Thymus (tissue), 14 donors: ENCODE data around the gene SSBP2. TPM values are rescaled to one million over a fixed set of nuclear protein-coding genes. Genes with fewer than 3 reads are reported as not detected.
A peak's percentile ranks its signal among the peaks of the same experiment; 100 is the strongest.

ENCODE experiments used
- DNase-seq, 9 donors: peaks; one replicate each; pipeline ENCODE4 v3.0.0-alpha.2; 2013; ENCODE audit warnings: low spot score in 9 of 9, low read depth in 6 of 9, missing footprints in 1 of 9
- H3K27ac ChIP-seq, 2 donors: one replicate each; pipeline ENCODE4 v1.5.1; 2013; ENCODE audit warnings: control low read depth in 1 of 2, low read depth in 1 of 2, low read length in 1 of 2, mild to moderate bottlenecking in 1 of 2, moderate library complexity in 1 of 2
- H3K27me3 ChIP-seq, 2 donors: one replicate each; pipeline ENCODE4 v1.5.1; 2013; ENCODE audit warnings: low read length in 1 of 2; ENCODE audit not compliant: control insufficient read depth in 2 of 2, insufficient read depth in 1 of 2
- H3K36me3 ChIP-seq, 2 donors: one replicate each; pipeline ENCODE4 v1.5.1; 2013; ENCODE audit warnings: low read length in 1 of 2, mild to moderate bottlenecking in 1 of 2, moderate library complexity in 1 of 2; ENCODE audit not compliant: control insufficient read depth in 2 of 2, insufficient read depth in 2 of 2
- H3K4me1 ChIP-seq, 2 donors: one replicate each; pipeline ENCODE4 v1.5.1; 2013; ENCODE audit warnings: low read length in 2 of 2; ENCODE audit not compliant: control insufficient read depth in 2 of 2, insufficient read depth in 2 of 2
- H3K4me3 ChIP-seq, 2 donors: one replicate each; pipeline ENCODE4 v1.5.1; 2013; ENCODE audit warnings: low read length in 2 of 2, control low read depth in 1 of 2, mild to moderate bottlenecking in 1 of 2
- H3K9me3 ChIP-seq, 2 donors: one replicate each; pipeline ENCODE4 v1.5.1; 2013; ENCODE audit warnings: low read length in 1 of 2, mild to moderate bottlenecking in 1 of 2; ENCODE audit not compliant: control insufficient read depth in 2 of 2, insufficient read depth in 1 of 2
- WGBS: extraction: QIAGEN DNeasy Blood & Tissue Kit; methylation state at CpG from one replicate; pipeline ENCODE4 v1.1.7; 2013; 5-methylcytosine and 5-hydroxymethylcytosine counted together
- long read RNA-seq, 10 donors: transcript quantifications; one replicate each; lab custom pipeline, GENCODE V29; 2026
- polyA plus RNA-seq: library from polyadenylated mRNA; stranded (reverse); fragments of 200-250 nt; gene quantifications from one replicate; pipeline ENCODE4 v1.2.3, GENCODE V29; 2013
- total RNA-seq: library from RNA; stranded (reverse); fragments of 120-200 nt; gene quantifications from one replicate; pipeline ENCODE4 v1.2.4, GENCODE V29; 2013
- donor health status: healthy.

SSBP2 gene
- total RNA-seq: 125 TPM
- 61.1 TPM for polyA plus RNA-seq
- long read RNA-seq, donor 1, full-length matches to known transcripts: 6 of 6 reads
- long read RNA-seq, donor 1, partial matches to known transcripts: 0 of 6 reads
- long read RNA-seq, donor 1, other reads (novel, unspliced or antisense): 0 of 6 reads
- long read RNA-seq, donor 2: 0 reads
- long read RNA-seq, donor 3, full-length matches to known transcripts: 71 of 116 reads
- long read RNA-seq, donor 3, partial matches to known transcripts: 40 of 116 reads
- long read RNA-seq, donor 3, other reads (novel, unspliced or antisense): 5 of 116 reads
- long read RNA-seq, donor 4, full-length matches to known transcripts: 19 of 24 reads
- long read RNA-seq, donor 4, partial matches to known transcripts: 5 of 24 reads
- long read RNA-seq, donor 4, other reads (novel, unspliced or antisense): 0 of 24 reads
- long read RNA-seq, donor 5, full-length matches to known transcripts: 61 of 108 reads
- long read RNA-seq, donor 5, partial matches to known transcripts: 39 of 108 reads
- long read RNA-seq, donor 5, other reads (novel, unspliced or antisense): 8 of 108 reads
- long read RNA-seq, donor 6, full-length matches to known transcripts: 30 of 40 reads
- long read RNA-seq, donor 6, partial matches to known transcripts: 10 of 40 reads
- long read RNA-seq, donor 6, other reads (novel, unspliced or antisense): 0 of 40 reads
- long read RNA-seq, donor 7, full-length matches to known transcripts: 52 of 87 reads
- long read RNA-seq, donor 7, partial matches to known transcripts: 28 of 87 reads
- long read RNA-seq, donor 7, other reads (novel, unspliced or antisense): 7 of 87 reads
- long read RNA-seq, donor 8, full-length matches to known transcripts: 10 of 10 reads
- long read RNA-seq, donor 8, partial matches to known transcripts: 0 of 10 reads
- long read RNA-seq, donor 8, other reads (novel, unspliced or antisense): 0 of 10 reads
- long read RNA-seq, donor 9, full-length matches to known transcripts: 36 of 49 reads
- long read RNA-seq, donor 9, partial matches to known transcripts: 13 of 49 reads
- long read RNA-seq, donor 9, other reads (novel, unspliced or antisense): 0 of 49 reads
- long read RNA-seq, donor 10, full-length matches to known transcripts: 30 of 52 reads
- long read RNA-seq, donor 10, partial matches to known transcripts: 22 of 52 reads
- long read RNA-seq, donor 10, other reads (novel, unspliced or antisense): 0 of 52 reads

DNA sequence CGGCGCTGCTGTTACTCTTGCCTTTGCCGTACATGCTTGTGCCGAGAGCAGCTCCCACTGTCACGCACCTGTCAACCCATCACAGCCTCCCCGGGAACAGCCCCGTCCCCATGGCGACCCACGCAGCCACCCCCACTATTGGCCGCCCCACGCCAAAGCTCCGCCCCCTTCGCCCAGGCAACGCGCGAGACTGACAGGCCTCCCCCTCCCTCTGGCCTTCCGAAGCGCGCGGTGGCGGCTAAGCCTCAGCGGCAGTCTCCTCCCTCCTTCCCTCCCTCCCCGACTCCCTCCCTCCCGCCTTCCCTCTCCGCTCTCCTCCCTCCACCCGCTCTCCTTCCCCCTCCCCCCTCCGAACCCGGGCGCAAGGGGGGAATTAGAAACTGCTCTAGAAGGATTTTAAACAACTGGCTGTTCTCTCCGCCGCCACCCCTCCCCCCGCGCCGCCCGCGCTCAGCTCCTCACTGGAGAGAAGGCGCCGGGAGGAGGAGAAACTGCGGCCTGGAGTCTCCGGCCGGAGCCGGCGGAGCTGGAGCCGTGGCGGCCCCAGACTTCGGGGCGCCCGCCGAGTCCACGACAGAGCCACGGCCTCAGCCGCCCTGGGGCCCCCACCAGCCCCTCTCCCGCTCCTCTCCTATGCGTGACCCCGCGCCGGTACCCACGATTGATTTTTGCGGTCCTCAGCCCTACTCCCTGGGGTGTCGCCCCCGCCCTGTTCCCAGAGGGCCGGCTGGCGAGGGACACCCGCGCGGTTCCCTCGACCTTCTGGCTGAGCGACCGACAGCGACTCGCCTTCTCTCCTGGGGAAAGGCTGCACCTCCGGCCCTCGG lies at the start of gene SSBP2:
Gene SSBP2 (minus strand): TSS at position 89 of the 827 bp plus-strand sequence. CDS start 55 bp downstream, at position 34.
- H3K4me3 ChIP-seq: peak within 1 kb of the TSS; percentile 75 to 89
- no peaks in the 10 kb centered on the region for H3K27me3 ChIP-seq
- no peaks in the 10 kb centered on the region for H3K9me3 ChIP-seq
- no peaks in the 10 kb centered on the region for H3K36me3 ChIP-seq
- H3K27ac ChIP-seq: peak within 1 kb of the TSS; percentile 91 to 94
- DNase-seq: peak; percentile 91 to 100 (median 98)
- peaks cover 12% of the 10 kb centered on the region in 2 donors for H3K4me1 ChIP-seq
- WGBS: under 1% methylated on average over 73 of the region's 73 CpGs

DNA sequence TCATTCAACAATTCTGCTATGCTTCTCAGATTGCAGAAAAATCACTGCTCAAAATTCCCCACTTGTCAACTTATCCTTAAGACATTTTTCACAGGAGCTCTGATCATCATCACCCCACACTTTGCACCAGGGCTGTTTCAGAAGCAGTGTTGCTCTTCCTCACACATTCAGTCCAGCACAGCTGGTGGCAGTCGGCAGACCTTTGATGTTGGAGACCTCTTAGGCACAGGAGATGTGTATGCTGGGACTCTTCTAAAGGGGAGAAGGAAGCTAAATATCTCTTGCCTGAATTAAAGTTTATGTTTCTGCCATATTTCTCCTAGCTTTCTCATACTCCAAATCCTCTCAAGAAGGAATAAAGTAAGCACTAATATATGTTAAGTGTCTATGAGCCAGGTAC lies 44.8 kb upstream of the SSBP2 start:
- no peak overlapping the region for H3K27ac ChIP-seq
- DNase-seq: peak in 4 of 9 donors; percentile 56 to 78 (median 60)
- no peak overlapping the region for H3K4me3 ChIP-seq
- H3K27me3 ChIP-seq: no peaks in the 10 kb centered on the region
- H3K36me3 ChIP-seq: no peaks in the 10 kb centered on the region
- H3K4me1 ChIP-seq: peaks cover 2 to 18% of the 10 kb centered on the region in 2 donors
- 45% methylated on average over 1 of the region's 1 CpG for WGBS
- peaks cover 0 to 2% of the 10 kb centered on the region in 2 donors for H3K9me3 ChIP-seq

DNA sequence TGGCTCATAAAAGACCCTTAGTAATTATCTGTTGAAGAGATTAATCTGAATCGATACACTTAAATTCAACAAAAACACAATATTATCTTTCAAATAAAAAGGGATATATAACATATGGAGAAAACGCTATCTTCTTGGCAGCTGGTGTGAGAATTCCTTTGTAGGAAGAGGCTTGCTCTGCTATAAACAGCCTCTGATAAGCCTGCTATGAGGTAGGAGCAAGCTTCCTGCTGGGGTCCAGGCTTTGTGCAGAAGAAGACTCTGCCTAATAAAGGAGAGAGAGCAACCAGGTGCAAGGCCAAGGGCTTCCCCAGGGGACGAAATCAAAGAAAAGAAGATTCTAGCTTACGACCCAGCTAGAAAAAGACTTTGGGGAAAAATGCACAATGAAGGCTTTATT lies 43.3 kb upstream of the SSBP2 start:
- H3K36me3 ChIP-seq: no peaks in the 10 kb centered on the region
- WGBS: 89% methylated on average over 4 of the region's 4 CpGs
- peaks cover 0 to under 1% of the 10 kb centered on the region in 2 donors for H3K9me3 ChIP-seq
- H3K4me1 ChIP-seq: peaks cover 2 to 18% of the 10 kb centered on the region in 2 donors
- H3K27ac ChIP-seq: no peak overlapping the region
- H3K27me3 ChIP-seq: no peaks in the 10 kb centered on the region
- no peak overlapping the region for H3K4me3 ChIP-seq
- no peak for DNase-seq

DNA sequence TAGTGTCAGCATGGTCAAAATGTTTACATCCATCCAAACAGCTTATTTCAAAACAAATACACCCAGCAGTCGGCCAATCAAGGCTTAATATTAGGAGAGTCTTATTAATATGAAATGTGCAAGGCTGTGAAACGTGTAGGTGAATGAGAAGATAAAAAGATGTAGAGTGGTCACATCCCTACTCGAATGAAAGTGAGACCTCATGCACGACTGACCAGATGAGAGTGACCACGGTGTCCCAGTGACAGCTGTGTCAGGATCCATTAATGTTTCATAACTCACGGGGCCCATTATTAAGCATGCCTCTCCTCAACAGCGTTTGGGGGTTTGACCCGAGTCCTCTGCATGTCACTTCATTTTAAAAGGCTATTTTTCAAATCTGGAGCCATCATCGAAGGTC lies 39.4 kb upstream of the SSBP2 start:
- Histone ChIP-seq H3K9me3 (no peaks in the 10 kb centered on the region), H3K4me3 (no peak overlapping the region), H3K27me3 (no peaks in the 10 kb centered on the region), H3K36me3 (no peaks in the 10 kb centered on the region), H3K4me1 (peaks cover 2 to 12% of the 10 kb centered on the region in 2 donors), H3K27ac (no peak overlapping the region)
- WGBS: 98% methylated on average over 9 of the region's 9 CpGs
- DNase-seq: no peak

DNA sequence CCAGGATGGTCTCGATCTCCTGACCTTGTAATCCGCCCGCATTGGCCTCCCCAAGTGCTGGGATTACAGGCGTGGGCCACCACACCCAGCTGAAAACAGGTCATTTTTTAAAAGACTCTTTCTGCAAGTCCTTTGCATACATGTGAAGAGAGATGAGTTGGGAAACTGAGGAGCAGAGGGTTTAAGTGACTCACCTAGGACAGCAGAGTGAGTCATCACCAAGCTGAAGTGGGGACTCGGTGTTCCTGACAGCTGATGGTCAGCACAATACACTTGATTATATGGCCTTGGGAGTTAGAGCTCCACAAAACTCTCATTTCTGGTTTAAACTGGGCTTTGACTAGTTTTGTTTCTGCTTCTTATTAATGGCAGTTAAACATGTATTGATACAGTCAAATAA lies 38.1 kb upstream of the SSBP2 start:
- DNase-seq: no peak
- H3K27me3 ChIP-seq: no peaks in the 10 kb centered on the region
- H3K4me3 ChIP-seq: no peak overlapping the region
- H3K4me1 ChIP-seq: peaks cover 2 to 9% of the 10 kb centered on the region in 2 donors
- 98% methylated on average over 5 of the region's 5 CpGs for WGBS
- H3K27ac ChIP-seq: no peak overlapping the region
- H3K9me3 ChIP-seq: no peaks in the 10 kb centered on the region
- H3K36me3 ChIP-seq: no peaks in the 10 kb centered on the region

DNA sequence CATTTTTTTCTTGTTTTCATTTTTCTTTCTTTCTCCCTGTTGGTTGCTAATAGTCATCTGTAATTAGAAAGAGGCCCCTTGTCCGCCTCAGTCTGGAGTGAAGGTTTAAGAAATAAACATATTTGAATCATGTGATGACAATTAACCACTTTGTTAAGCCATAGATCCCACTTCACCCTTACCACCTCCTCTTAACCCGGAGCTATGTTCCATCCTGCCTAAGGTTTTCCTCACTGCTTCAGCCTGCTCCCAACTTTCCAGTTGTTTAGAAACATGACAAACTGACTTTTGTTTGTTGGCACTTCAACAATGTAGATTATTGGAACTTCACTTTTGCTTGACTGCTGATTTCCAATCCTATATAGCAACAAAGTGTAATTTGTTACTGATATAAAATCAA lies 37.4 kb upstream of the SSBP2 start:
- no peak for DNase-seq
- 96% methylated on average over 2 of the region's 2 CpGs for WGBS
- H3K36me3 ChIP-seq: no peaks in the 10 kb centered on the region
- H3K27me3 ChIP-seq: no peaks in the 10 kb centered on the region
- H3K4me3 ChIP-seq: no peak overlapping the region
- peak overlapping the region in 1 of 2 donors; percentile 14 for H3K27ac ChIP-seq
- H3K4me1 ChIP-seq: peaks cover 2 to 9% of the 10 kb centered on the region in 2 donors
- H3K9me3 ChIP-seq: no peaks in the 10 kb centered on the region

DNA sequence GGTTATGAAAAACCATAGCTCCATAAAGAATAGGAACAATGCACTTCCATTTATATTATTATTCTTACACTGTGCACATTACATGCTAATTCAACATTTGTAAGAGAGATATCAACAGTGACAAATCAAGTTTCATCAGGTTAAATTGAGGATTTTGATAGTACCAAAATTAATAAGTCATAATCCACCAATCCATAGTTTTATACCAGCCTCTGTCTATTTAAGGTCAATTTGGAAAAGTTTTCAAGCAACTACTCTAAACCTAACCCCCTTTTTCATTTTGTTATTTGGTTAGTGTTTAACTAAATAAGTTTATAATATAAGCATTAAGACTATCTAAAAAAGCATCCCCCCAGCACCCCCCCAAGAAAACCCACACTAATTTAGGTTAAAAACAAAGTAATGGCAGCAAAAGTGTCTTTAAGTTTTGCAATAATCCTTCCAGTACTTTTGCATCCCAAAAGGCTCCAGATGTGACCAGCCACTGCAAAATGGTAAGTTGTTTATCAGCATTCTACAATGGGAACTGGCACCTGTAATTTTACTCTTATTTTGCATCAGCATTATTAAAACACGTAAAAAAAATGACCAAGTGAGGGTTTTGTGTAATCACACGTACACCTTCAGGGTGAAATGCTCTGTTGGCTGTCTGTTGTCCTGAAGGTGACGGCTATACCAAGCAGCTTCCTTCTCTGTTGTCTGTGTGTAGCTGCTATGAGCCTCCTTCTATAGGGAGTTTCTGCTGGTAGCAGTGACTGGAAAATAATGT lies 36.8 kb upstream of the SSBP2 start:
- Histone ChIP-seq H3K27ac (peak overlapping the region in 1 of 2 donors; percentile 38), H3K9me3 (no peaks in the 10 kb centered on the region), H3K36me3 (no peaks in the 10 kb centered on the region), H3K4me1 (peaks cover 2 to 9% of the 10 kb centered on the region in 2 donors), H3K4me3 (no peak overlapping the region), H3K27me3 (no peaks in the 10 kb centered on the region)
- WGBS: 27% methylated on average over 3 of the region's 3 CpGs
- DNase-seq: peak in 7 of 9 donors; percentile 25 to 77 (median 31)
